Ascending aorta (tissue), 2 donors: ENCODE data around the gene CXorf66. TPM values are rescaled to one million over a fixed set of nuclear protein-coding genes. Genes with fewer than 3 reads are reported as not detected.

ENCODE experiments used
- DNase-seq, 2 donors: peaks; one replicate each; pipeline ENCODE4 v3.0.0-alpha.2; 2019; ENCODE audit warnings: low spot score in 2 of 2
- H3K27ac ChIP-seq, 2 donors: fragments of 200-600 bp; sonication (generic); one replicate each; pipeline ENCODE4 v1.5.1; 2016 to 2017; ENCODE audit warnings: mild to moderate bottlenecking in 1 of 2
- H3K27me3 ChIP-seq: fragments of 200-600 bp; sonication (generic); one replicate; pipeline ENCODE4 v1.5.1; 2017
- H3K36me3 ChIP-seq, 2 donors: fragments of 200-600 bp; sonication (generic); one replicate each; pipeline ENCODE4 v1.5.1; 2016
- H3K4me1 ChIP-seq, 2 donors: fragments of 200-600 bp; sonication (generic); one replicate each; pipeline ENCODE4 v1.5.1; 2016 to 2017; ENCODE audit warnings: mild to moderate bottlenecking in 1 of 2
- H3K4me3 ChIP-seq, 2 donors: fragments of 200-600 bp; sonication (generic); one replicate each; pipeline ENCODE4 v1.5.1; 2016 to 2017; ENCODE audit warnings: mild to moderate bottlenecking in 1 of 2
- H3K9me3 ChIP-seq, 2 donors: fragments of 200-600 bp; sonication (generic); one replicate each; pipeline ENCODE4 v1.5.1; 2016
- intact Hi-C: fragments of 100-400 bp; cut with DNase I; formaldehyde crosslinking; loops from one replicate; pipeline ENCODE4 v1.15.1; 2023
- total RNA-seq: library from RNA; depleted of rRNA; stranded (reverse); fragments of >200 nt; gene quantifications from one replicate; pipeline ENCODE4 v1.1.0, GENCODE V29; 2016
- TF ChIP-seq, protein P1 (sequence below), 3 experiments: fragments of 200-600 bp in 2 of 3; fragments of 450-650 bp in 1 of 3; sonication (generic) in 2 of 3; IDR thresholded peaks; one replicate each; pipeline ENCODE4 v1.5.1; 2016 to 2019; ENCODE audit warnings: antibody characterized with exemption in 3 of 3, mild to moderate bottlenecking in 1 of 3, moderate library complexity in 1 of 3

CXorf66 gene
- total RNA-seq, 1 donor from 2014 or later: not detected

DNA sequence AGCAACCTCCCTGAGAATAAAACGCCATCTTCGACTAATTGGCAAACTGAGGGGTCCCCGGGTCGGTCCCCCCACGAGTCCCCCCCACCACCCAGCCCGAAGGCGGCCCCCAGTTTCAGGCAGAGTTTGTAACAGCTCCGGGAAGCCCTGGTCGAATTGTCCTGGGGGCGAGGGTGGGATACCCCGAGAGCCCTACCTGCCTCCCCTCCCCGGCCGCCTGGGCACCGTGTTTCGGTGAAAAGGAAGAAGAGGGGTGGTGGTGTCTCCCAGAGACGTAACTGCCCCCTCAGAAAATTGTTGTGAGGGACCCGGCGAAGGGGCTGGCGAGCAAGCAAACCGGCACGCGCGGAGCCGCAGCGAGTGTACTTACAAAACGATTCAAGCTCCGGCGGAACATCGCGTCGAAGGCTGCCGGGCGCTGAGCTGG, 33.7 kb downstream of the CXorf66 start:
- peak overlapping the region; percentile 66 to 82 for H3K4me3 ChIP-seq
- intact Hi-C loops: loop anchor here (1.0 to 5.0 kb wide), 4 partner anchors 49 to 192 kb away; no protein-coding TSS in a partner anchor
- H3K36me3 ChIP-seq: no peaks in the 10 kb centered on the region
- H3K27ac ChIP-seq: peak overlapping the region; percentile 92 to 96
- TF ChIP-seq, protein P1, sequence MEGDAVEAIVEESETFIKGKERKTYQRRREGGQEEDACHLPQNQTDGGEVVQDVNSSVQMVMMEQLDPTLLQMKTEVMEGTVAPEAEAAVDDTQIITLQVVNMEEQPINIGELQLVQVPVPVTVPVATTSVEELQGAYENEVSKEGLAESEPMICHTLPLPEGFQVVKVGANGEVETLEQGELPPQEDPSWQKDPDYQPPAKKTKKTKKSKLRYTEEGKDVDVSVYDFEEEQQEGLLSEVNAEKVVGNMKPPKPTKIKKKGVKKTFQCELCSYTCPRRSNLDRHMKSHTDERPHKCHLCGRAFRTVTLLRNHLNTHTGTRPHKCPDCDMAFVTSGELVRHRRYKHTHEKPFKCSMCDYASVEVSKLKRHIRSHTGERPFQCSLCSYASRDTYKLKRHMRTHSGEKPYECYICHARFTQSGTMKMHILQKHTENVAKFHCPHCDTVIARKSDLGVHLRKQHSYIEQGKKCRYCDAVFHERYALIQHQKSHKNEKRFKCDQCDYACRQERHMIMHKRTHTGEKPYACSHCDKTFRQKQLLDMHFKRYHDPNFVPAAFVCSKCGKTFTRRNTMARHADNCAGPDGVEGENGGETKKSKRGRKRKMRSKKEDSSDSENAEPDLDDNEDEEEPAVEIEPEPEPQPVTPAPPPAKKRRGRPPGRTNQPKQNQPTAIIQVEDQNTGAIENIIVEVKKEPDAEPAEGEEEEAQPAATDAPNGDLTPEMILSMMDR (IDR thresholded peaks at IDR 0.05): no peak
- H3K9me3 ChIP-seq: no peaks in the 10 kb centered on the region
- DNase-seq: no peak
- no peaks in the 10 kb centered on the region for H3K27me3 ChIP-seq
- no peaks in the 10 kb centered on the region for H3K4me1 ChIP-seq

DNA sequence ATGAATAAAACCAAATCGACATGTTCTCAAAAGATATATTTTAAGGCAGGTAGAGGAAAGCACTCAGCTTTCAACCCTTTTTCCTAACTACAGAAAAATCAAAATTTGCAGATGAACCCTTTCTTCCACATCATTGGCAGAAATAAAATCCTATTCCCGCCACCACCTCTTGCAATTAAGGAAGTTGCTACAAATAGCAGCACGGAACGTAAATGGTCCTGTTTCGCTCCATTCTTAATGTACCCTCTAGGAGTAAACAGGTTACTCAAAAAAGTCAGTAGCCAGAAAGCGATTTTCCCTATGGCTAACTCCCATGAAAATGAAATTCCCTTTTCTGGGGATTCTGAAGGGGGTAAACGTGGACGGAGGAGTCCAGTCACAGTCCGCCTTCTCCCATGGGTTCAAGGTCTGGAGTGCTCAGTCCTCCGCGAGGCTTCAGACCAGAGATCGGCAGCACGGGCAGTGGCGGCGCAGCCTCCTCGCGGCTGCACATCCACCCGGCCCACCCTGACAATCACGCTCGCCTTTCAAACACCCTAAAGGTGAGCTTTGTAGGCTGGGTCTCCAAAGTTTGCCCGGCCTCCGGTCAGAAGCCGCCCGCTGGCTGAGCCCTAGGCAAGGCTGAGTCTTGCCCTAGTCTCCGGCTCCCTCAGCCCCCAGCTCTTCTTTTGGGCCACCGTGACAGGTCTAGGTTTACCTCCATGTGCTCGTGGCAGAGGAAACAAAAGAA, 34.2 kb downstream of the CXorf66 start:
- DNase-seq: no peak
- intact Hi-C loops: loop anchor here (5.0 kb wide), 2 partner anchors 104 to 169 kb away; no protein-coding TSS in a partner anchor
- Histone ChIP-seq H3K4me3 (peak overlapping the region; percentile 66 to 82), H3K27me3 (no peaks in the 10 kb centered on the region), H3K27ac (peak overlapping the region in 1 of 2 donors; percentile 96), H3K36me3 (no peaks in the 10 kb centered on the region), H3K4me1 (no peaks in the 10 kb centered on the region), H3K9me3 (no peaks in the 10 kb centered on the region)
- TF ChIP-seq, protein P1 (IDR thresholded peaks at IDR 0.05): no peak

DNA sequence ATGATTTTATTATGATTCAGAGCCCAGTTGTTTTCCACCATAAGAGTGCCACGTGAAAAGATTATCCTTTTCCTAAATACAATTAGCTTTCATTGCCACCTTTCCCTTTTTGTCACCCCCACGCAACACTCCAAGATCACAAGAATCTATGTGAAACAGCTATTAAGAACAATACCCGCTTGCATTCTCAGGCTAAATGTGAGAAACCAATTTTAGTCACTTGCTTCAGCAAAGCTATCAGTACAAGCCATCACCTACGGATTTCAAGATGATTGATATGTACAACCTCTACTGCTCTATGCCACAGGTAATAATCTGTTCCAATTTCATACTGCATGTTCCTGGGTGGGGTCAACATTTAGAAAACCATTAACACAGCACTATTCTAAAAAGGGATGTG, 34.9 kb downstream of the CXorf66 start:
- H3K9me3 ChIP-seq: no peaks in the 10 kb centered on the region
- intact Hi-C loops: loop anchor here (5.0 kb wide), 2 partner anchors 103 to 168 kb away; no protein-coding TSS in a partner anchor
- TF ChIP-seq, protein P1 (IDR thresholded peaks at IDR 0.05): no peak
- no peak overlapping the region for H3K27ac ChIP-seq
- peak overlapping the region; percentile 66 to 82 for H3K4me3 ChIP-seq
- no peaks in the 10 kb centered on the region for H3K27me3 ChIP-seq
- no peaks in the 10 kb centered on the region for H3K4me1 ChIP-seq
- no peaks in the 10 kb centered on the region for H3K36me3 ChIP-seq
- DNase-seq: no peak

DNA sequence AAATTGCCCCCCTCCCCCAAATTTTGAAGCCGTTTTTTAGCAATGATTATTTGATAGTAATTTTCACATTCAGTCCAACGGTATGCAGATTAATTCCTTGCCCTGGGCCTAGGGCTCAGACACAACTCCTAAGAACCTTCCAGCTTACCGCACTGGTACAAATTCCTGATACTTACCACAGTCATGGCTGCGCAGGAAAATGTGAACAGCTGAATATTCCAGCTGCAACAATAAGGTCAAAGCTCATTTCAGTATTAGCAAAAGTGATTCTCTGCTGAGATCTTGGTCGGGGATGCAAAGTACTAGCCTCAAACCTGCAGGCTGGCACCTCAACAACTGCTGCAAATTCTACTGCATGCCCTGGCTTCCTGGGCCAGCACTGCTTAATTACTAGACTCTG, 35.4 kb downstream of the CXorf66 start:
- TF ChIP-seq, protein P1 (IDR thresholded peaks at IDR 0.05): no peak
- intact Hi-C loops: loop anchor here (5.0 kb wide), 2 partner anchors 103 to 168 kb away; no protein-coding TSS in a partner anchor
- H3K27me3 ChIP-seq: no peaks in the 10 kb centered on the region
- no peak overlapping the region for H3K4me3 ChIP-seq
- no peaks in the 10 kb centered on the region for H3K36me3 ChIP-seq
- H3K4me1 ChIP-seq: no peaks in the 10 kb centered on the region
- H3K27ac ChIP-seq: no peak overlapping the region
- no peaks in the 10 kb centered on the region for H3K9me3 ChIP-seq
- no peak for DNase-seq

DNA sequence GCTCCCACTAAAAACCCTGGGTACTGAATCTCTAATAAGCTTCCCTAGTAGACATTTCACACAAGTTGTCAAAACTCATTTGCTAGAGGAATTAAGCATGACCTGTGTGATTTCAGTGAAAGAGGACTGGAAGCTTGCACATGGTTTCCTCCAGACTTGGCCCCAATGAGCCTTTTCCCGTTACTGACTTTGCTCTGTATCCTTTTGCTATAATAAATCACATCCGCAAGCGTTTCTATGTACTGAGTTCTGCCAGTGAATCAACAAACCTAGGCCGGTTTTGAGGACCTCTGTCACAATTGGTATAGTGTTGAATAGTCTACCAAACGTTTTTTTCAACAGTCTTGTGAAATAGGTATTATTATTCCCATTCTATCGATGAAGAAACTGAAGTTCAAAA, 40.6 kb downstream of the CXorf66 start:
- no peak for DNase-seq
- H3K27ac ChIP-seq: no peak overlapping the region
- H3K36me3 ChIP-seq: no peaks in the 10 kb centered on the region
- TF ChIP-seq, protein P1 (IDR thresholded peaks at IDR 0.05): no peak
- no peaks in the 10 kb centered on the region for H3K9me3 ChIP-seq
- no peak overlapping the region for H3K4me3 ChIP-seq
- intact Hi-C loops: no loop called here
- H3K27me3 ChIP-seq: no peaks in the 10 kb centered on the region
- H3K4me1 ChIP-seq: no peaks in the 10 kb centered on the region
